Omental fat pad (tissue), 4 donors: ENCODE measurements around the gene GRIN2D. TPM values are rescaled to one million over a fixed set of nuclear protein-coding genes. Genes with fewer than 3 reads are reported as not detected.

Source experiments
- ATAC-seq: fragments of 150-250 bp; one replicate; pipeline ENCODE4 v1.9.1; 2016; ENCODE audit warnings: mild to moderate bottlenecking, moderate library complexity; ENCODE audit not compliant: low FRiP score
- DNase-seq: peaks from one replicate; pipeline ENCODE4 v3.0.0-alpha.2; 2019; ENCODE audit warnings: low spot score
- CTCF ChIP-seq, 3 donors: fragments of 450-650 bp; IDR thresholded peaks; one replicate each; pipeline ENCODE4 v1.5.1; 2016 to 2017; ENCODE audit warnings: antibody characterized with exemption in 3 of 3, mild to moderate bottlenecking in 3 of 3, moderate library complexity in 2 of 3
- total RNA-seq, 4 donors: library from RNA; depleted of rRNA; stranded (reverse); fragments of >200 nt; gene quantifications; one replicate each; pipeline ENCODE4 v1.1.0, GENCODE V29; 2016

The GRIN2D gene
- total RNA-seq, 4 donors from 2014 or later: 0.12 to 0.63 (median 0.33) TPM

GRCh38 chr19:48392860-48393558, 459 bp upstream of the GRIN2D start:
- no peak for DNase-seq
- TF ChIP-seq CTCF (IDR thresholded peaks at IDR 0.05): no peak
- no peak for ATAC-seq

- ATAC-seq (no peak), DNase-seq (no peak)
- no peak for TF ChIP-seq CTCF (IDR thresholded peaks at IDR 0.05)
Observed at GRCh38 chr19:48394331-48395169, 1.1 kb downstream of the GRIN2D start.

- DNase-seq: no peak
- no peak for ATAC-seq
- no peak for TF ChIP-seq CTCF (IDR thresholded peaks at IDR 0.05)
Observed at GRCh38 chr19:48395170-48395455, 1.6 kb downstream of the GRIN2D start.

GRCh38 chr19:48395499-48395898, 2.0 kb downstream of the GRIN2D start:
- DNase-seq (no peak), ATAC-seq (no peak)
- TF ChIP-seq CTCF (IDR thresholded peaks at IDR 0.05): no peak

- no peak for TF ChIP-seq CTCF (IDR thresholded peaks at IDR 0.05)
- DNase-seq (no peak), ATAC-seq (no peak)
Observed at GRCh38 chr19:48396016-48396823, 2.8 kb downstream of the GRIN2D start.

GRCh38 chr19:48396824-48397176, 3.3 kb downstream of the GRIN2D start:
- DNase-seq: no peak
- no peak for ATAC-seq
- no peak for TF ChIP-seq CTCF (IDR thresholded peaks at IDR 0.05)
